Karpas-422 (cell line): ENCODE measurements around the gene MYOF. TPM values are rescaled to one million over a fixed set of nuclear protein-coding genes. Genes with fewer than 3 reads are reported as not detected.

Experiments used
- DNase-seq: peaks from one replicate; pipeline ENCODE4 v3.0.0-alpha.2; 2015
- H2AFZ ChIP-seq: fragments of 200-600 bp; sonication (generic); 2 replicates; pipeline ENCODE4 v1.6.1; 2014; ENCODE audit warnings: antibody characterized with exemption, low read length, mixed read lengths
- H3K27ac ChIP-seq: fragments of 200-600 bp; sonication (generic); 2 replicates; pipeline ENCODE4 v1.5.1; 2014; ENCODE audit warnings: mild to moderate bottlenecking, low read length, moderate library complexity
- H3K27me3 ChIP-seq: fragments of 200-600 bp; sonication (generic); 2 replicates; pipeline ENCODE4 v1.6.1; 2014; ENCODE audit warnings: low read length, mixed read lengths
- H3K36me3 ChIP-seq: fragments of 200-600 bp; sonication (generic); 2 replicates; pipeline ENCODE4 v1.6.1; 2014; ENCODE audit warnings: low read length, mixed read lengths; ENCODE audit not compliant: insufficient read depth
- H3K4me1 ChIP-seq: fragments of 200-600 bp; sonication (generic); 2 replicates; pipeline ENCODE4 v1.6.1; 2014; ENCODE audit warnings: mild to moderate bottlenecking, low read length, mixed read lengths
- H3K4me2 ChIP-seq: fragments of 200-600 bp; sonication (generic); 2 replicates; pipeline ENCODE4 v1.6.1; 2014; ENCODE audit warnings: low read length, low read depth, mild to moderate bottlenecking; ENCODE audit not compliant: poor library complexity, severe bottlenecking
- H3K4me3 ChIP-seq: fragments of 200-600 bp; sonication (generic); 2 replicates; pipeline ENCODE4 v1.5.1; 2014; ENCODE audit warnings: mild to moderate bottlenecking, antibody characterized with exemption, low read length, mixed read lengths
- H3K79me2 ChIP-seq: fragments of 200-600 bp; sonication (generic); 2 replicates; pipeline ENCODE4 v1.6.1; 2014; ENCODE audit warnings: mild to moderate bottlenecking, low read length, mixed read lengths
- H3K9ac ChIP-seq: fragments of 200-600 bp; sonication (generic); 2 replicates; pipeline ENCODE4 v1.6.0; 2014; ENCODE audit warnings: low read length
- H3K9me2 ChIP-seq: fragments of 200-600 bp; sonication (generic), shearing (Covaris generic); replicated peaks from 2 replicates; pipeline ENCODE4 v1.6.0; 2014; ENCODE audit warnings: mild to moderate bottlenecking, low read length, moderate library complexity; ENCODE audit not compliant: insufficient read depth
- H3K9me3 ChIP-seq: fragments of 300-700, 200-600 bp; sonication (generic); 2 replicates; pipeline ENCODE4 v1.6.1; 2014; ENCODE audit warnings: low read length, mixed read lengths
- H4K20me1 ChIP-seq: fragments of 200-600 bp; sonication (generic); 2 replicates; pipeline ENCODE4 v1.6.1; 2014; ENCODE audit warnings: mild to moderate bottlenecking, antibody characterized with exemption, low read length, low read depth; ENCODE audit not compliant: insufficient read depth
- total RNA-seq: library from RNA; depleted of rRNA; stranded (reverse); fragments of >200 nt; shearing (Covaris generic); gene quantifications from 2 replicates; pipeline ENCODE4 v1.2.3, GENCODE V29; 2014; ENCODE audit warnings: low replicate concordance

Gene MYOF
- total RNA-seq, 1 experiment from 2014 or later = 9.2 TPM

DNA sequence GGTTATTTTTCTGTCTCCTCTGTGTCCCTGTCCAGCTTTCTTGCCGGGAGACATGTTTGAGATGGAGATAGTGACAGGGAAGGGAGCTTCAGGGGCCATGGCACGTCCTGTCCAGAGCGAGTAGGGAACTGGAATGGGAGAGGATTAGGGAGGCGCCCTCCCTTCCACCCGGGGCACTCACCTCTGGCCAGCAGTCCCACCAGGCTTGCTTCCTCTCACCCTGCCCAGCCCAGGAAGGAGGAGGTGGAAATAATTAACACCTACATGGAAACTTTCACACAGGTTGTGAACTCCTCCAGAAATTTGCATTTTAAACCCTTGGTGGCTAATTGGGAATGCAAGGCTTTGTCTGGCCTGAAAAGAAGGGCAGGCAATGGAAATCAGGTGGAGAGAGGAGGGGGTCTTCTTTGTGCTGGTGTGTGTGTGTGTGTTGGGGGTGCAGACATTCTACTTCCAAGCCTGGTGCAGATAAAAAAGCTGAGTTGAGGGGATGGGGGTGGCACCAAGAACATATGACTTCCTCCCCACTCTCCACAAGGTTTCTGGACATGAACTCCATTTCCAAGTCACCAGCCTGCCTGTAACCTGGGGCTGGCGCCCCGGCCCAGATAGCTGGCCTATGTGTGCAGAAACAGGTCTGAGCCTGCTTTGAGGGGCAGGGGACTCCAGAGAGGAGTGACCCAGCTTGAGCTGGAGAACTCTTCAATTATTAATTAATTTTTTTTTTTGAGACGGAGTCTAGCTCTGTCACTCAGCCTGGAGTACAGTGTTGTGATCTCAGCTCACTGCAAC, 209.1 kb downstream of the MYOF start:
- H3K79me2 ChIP-seq = no peaks in the 10 kb centered on the region
- no peaks in the 10 kb centered on the region for H3K9me3 ChIP-seq
- H3K9me2 ChIP-seq = no peaks in the 10 kb centered on the region
- no peaks in the 10 kb centered on the region for H3K4me1 ChIP-seq
- H3K9ac ChIP-seq = no peak overlapping the region
- H3K27me3 ChIP-seq = no peaks in the 10 kb centered on the region
- no peak overlapping the region for H3K27ac ChIP-seq
- H3K36me3 ChIP-seq = no peaks in the 10 kb centered on the region
- H2AFZ ChIP-seq = no peak overlapping the region
- H3K4me2 ChIP-seq = no peak overlapping the region
- H4K20me1 ChIP-seq = no peaks in the 10 kb centered on the region
- H3K4me3 ChIP-seq = no peak overlapping the region
- DNase-seq = no peak

DNA sequence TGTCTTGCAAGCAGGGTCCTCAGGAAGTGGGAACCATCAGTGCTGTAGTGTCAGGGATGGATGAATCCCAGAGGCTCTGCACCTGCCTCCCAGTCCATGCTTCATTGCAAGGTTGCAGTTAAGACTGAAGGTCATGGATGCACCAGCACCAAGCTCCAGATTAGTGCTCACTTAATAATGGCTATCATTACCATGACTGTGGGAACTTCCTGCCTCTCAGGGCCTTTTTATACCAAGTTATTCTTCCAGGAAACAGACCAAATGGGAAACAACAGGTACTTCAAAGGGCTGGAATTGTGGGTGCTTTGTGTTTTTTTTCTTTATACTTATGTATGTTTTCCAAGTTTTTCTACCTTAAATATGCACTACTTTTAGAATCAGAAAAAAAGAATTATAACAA, 210.8 kb downstream of the MYOF start:
- Histone ChIP-seq H3K4me2 (no peak overlapping the region), H3K9me3 (no peaks in the 10 kb centered on the region), H3K27me3 (no peaks in the 10 kb centered on the region)

DNA sequence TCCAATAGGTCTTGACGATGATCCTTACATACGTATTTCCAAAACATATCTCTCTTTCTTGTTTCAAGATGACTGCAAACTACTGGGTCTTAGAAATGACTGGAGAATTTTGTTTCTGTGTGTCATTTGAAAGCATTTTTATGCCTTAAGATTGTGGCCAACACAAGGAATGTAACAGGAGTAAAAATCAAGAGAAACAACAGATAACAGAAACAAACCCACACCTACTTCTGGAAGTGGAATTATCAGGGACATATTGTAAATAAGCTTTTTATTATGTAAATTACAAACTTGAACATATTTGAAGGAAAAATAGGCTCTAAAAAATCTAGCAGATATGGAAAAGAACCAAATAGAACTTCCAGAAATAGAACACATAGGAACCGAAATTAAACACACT, 212.9 kb downstream of the MYOF start:
- Histone ChIP-seq H3K79me2 (no peaks in the 10 kb centered on the region), H3K9ac (no peak overlapping the region), H3K27ac (no peak overlapping the region), H3K9me3 (no peaks in the 10 kb centered on the region), H3K36me3 (no peaks in the 10 kb centered on the region), H3K9me2 (no peaks in the 10 kb centered on the region), H3K4me3 (no peak overlapping the region), H3K4me1 (no peaks in the 10 kb centered on the region), H3K27me3 (no peaks in the 10 kb centered on the region), H3K4me2 (no peak overlapping the region), H4K20me1 (no peaks in the 10 kb centered on the region), H2AFZ (no peak overlapping the region)
- DNase-seq = no peak

More for the DNA sequence above, 210.8 kb downstream of the MYOF start:
- Histone ChIP-seq H3K36me3 (no peaks in the 10 kb centered on the region), H3K9me2 (no peaks in the 10 kb centered on the region), H3K27ac (no peak overlapping the region), H4K20me1 (no peaks in the 10 kb centered on the region), H3K79me2 (no peaks in the 10 kb centered on the region), H3K4me1 (no peaks in the 10 kb centered on the region), H3K9ac (no peak overlapping the region), H2AFZ (no peak overlapping the region), H3K4me3 (no peak overlapping the region)
- no peak for DNase-seq

DNA sequence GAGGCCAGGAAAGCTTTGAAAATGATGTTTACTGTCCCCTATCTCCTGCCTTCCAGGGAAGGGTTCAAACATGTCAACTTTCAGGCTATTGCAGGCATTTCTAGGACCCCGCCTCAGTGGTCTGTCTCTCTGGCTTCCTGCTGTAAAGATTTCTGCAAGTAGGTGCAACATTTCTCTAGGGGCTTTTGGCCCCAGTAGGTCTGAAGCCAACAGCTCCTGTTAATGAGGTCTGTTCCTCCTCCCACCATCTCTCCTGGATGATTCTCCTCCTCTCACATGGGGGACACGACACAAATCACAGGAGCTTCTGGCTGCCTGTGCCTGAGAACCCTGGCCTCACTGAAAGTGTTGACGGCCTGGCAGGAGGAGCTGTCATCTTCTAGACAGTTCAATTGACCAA, 214.1 kb downstream of the MYOF start:
- no peak overlapping the region for H3K9ac ChIP-seq
- DNase-seq = no peak
- H3K4me1 ChIP-seq = no peaks in the 10 kb centered on the region
- H3K9me2 ChIP-seq = no peaks in the 10 kb centered on the region
- no peak overlapping the region for H3K4me3 ChIP-seq
- H3K27me3 ChIP-seq = no peaks in the 10 kb centered on the region
- H3K36me3 ChIP-seq = no peaks in the 10 kb centered on the region
- H3K9me3 ChIP-seq = no peaks in the 10 kb centered on the region
- no peak overlapping the region for H3K4me2 ChIP-seq
- no peak overlapping the region for H3K27ac ChIP-seq
- no peak overlapping the region for H2AFZ ChIP-seq
- H3K79me2 ChIP-seq = no peaks in the 10 kb centered on the region
- no peaks in the 10 kb centered on the region for H4K20me1 ChIP-seq

DNA sequence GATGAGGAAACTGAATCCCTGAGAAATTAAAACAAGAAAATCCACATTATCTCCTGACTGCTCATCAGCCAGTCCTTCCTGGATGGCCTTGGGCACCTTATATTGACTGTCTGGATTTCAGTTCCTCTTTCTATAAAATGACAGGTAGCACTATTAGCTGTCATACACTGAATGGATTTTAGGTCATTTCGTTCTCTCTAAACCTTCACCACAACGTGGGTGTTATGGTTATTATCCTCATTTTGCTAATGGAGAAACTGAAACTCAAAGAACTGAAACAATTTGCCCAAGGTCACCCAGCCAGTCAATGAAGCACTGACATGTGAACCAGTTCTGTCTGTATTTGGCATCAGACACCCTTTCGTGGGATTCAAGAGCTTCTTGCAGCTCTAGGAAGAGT, 214.6 kb downstream of the MYOF start:
- Histone ChIP-seq H3K4me2 (no peak overlapping the region), H3K36me3 (no peaks in the 10 kb centered on the region), H3K9me3 (no peaks in the 10 kb centered on the region), H3K27ac (no peak overlapping the region), H2AFZ (no peak overlapping the region), H3K27me3 (no peaks in the 10 kb centered on the region), H4K20me1 (no peaks in the 10 kb centered on the region), H3K4me3 (no peak overlapping the region), H3K79me2 (no peaks in the 10 kb centered on the region), H3K4me1 (no peaks in the 10 kb centered on the region), H3K9me2 (no peaks in the 10 kb centered on the region), H3K9ac (no peak overlapping the region)
- DNase-seq = no peak

DNA sequence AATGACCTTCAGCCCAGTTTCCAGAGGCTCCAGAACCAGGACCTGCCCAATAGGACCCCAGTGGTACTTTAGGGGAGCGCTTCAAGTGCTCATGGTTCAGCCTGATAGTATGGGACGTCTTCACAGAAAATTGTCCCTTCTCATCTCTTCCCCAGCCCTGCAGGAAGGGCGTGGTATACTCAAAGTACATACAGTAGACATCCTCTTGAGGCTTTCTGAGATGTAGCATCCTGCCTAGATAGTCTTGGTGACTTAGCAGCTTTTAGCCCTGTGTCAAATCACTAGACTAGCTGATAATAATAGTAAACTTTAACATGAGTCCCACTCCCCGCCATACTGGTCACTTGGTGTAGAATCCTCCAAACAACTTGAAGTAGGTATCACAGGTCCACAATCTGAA, 215.3 kb downstream of the MYOF start:
- no peak overlapping the region for H3K4me2 ChIP-seq
- no peaks in the 10 kb centered on the region for H4K20me1 ChIP-seq
- H3K4me1 ChIP-seq = no peaks in the 10 kb centered on the region
- no peak overlapping the region for H3K27ac ChIP-seq
- no peaks in the 10 kb centered on the region for H3K9me2 ChIP-seq
- H3K79me2 ChIP-seq = no peaks in the 10 kb centered on the region
- H3K4me3 ChIP-seq = no peak overlapping the region
- H3K9ac ChIP-seq = no peak overlapping the region
- no peaks in the 10 kb centered on the region for H3K36me3 ChIP-seq
- no peak overlapping the region for H2AFZ ChIP-seq
- H3K27me3 ChIP-seq = no peaks in the 10 kb centered on the region
- DNase-seq = no peak
- H3K9me3 ChIP-seq = no peaks in the 10 kb centered on the region

DNA sequence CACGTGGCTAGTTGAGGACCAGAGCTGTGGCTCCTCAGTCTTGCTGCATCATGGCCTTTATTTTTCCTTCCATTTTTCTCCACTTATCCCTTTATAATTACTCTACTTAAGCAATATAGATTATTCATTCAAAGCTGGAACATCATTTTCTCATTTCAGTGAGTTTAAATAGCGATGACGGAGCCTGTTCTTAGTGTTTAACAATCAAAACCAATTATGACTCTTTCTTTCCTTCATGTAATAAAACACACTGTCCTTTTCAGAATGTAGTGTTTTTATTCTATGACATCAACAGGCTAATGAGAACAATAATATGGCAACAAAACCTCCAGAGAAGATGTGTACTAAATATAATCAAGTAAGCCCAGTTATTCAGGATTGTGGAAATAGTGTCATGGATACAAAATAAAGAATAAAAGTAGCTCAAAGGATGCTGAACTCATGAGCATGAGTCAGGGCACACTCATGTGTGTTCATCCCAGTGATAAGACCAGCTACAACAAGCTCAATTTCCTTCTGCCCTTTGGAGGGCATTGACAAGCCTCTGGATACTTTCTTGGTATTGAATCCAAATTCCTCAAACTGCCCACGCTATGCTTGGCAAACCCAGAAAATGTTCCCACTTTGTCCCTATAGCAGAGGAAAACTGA, 220.0 kb downstream of the MYOF start:
- H3K27ac ChIP-seq = no peak overlapping the region
- no peak overlapping the region for H3K4me2 ChIP-seq
- H3K9me2 ChIP-seq = no peaks in the 10 kb centered on the region
- no peaks in the 10 kb centered on the region for H3K27me3 ChIP-seq
- H3K4me1 ChIP-seq = no peaks in the 10 kb centered on the region
- no peak overlapping the region for H3K9ac ChIP-seq
- H2AFZ ChIP-seq = no peak overlapping the region
- DNase-seq = no peak
- no peak overlapping the region for H3K4me3 ChIP-seq
- H3K36me3 ChIP-seq = no peaks in the 10 kb centered on the region
- H3K79me2 ChIP-seq = no peaks in the 10 kb centered on the region
- H4K20me1 ChIP-seq = no peaks in the 10 kb centered on the region
- no peaks in the 10 kb centered on the region for H3K9me3 ChIP-seq

DNA sequence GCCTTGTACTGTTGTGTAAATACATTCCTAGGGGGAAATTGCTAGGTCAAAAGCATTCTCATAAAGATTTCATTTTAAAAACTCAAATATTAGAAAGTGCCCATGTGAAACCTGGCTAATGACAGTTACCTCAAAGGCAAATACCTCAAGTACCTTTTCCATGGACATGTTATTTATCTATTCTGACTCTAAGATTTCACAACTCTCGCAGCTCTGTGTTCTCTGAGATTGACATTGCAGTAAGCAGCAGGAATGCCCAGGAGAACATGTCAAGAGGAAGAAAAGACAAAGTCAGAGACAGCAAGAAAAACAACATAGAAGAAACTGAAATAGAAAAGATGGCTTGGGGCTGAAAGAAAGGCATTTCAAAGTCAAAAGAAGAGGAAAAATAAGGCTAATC, 221.0 kb downstream of the MYOF start:
- DNase-seq = no peak
- no peaks in the 10 kb centered on the region for H3K36me3 ChIP-seq
- H3K4me1 ChIP-seq = no peaks in the 10 kb centered on the region
- H4K20me1 ChIP-seq = no peaks in the 10 kb centered on the region
- no peaks in the 10 kb centered on the region for H3K79me2 ChIP-seq
- no peak overlapping the region for H2AFZ ChIP-seq
- H3K4me3 ChIP-seq = no peak overlapping the region
- no peak overlapping the region for H3K4me2 ChIP-seq
- H3K27ac ChIP-seq = no peak overlapping the region
- no peak overlapping the region for H3K9ac ChIP-seq
- H3K27me3 ChIP-seq = no peaks in the 10 kb centered on the region
- H3K9me2 ChIP-seq = no peaks in the 10 kb centered on the region
- H3K9me3 ChIP-seq = no peaks in the 10 kb centered on the region
